CD8-positive, alpha-beta memory T cell (primary cell): ENCODE measurements around the gene ZMYND8. TPM values are rescaled to one million over a fixed set of nuclear protein-coding genes. Genes with fewer than 3 reads are reported as not detected.
"Not testable (repeated sequence)": the region's sequence is repeated elsewhere in the genome, so short reads cannot be mapped to it uniquely, and the experiment has no call there.

Experiments used
- CTCF ChIA-PET: fragments of 350-600 bp; sonication (Branson Sonifier 250); formaldehyde crosslinking; loops from one replicate; lab custom pipeline; 2021; ENCODE audit warnings: antibody characterized with exemption; lab: Charles Lee
- POLR2A ChIA-PET: fragments of 350-600 bp; sonication (Branson Sonifier 250); formaldehyde crosslinking; loops from one replicate; lab custom pipeline; 2021; ENCODE audit warnings: antibody characterized with exemption; lab: Charles Lee
- DNase-seq, 5 donors: peaks; one replicate each; pipeline versions ENCODE4 v3.0.0 to v3.0.0-alpha.2; 2020 to 2022; ENCODE audit warnings: mixed read lengths in 1 of 5
- H3K27ac ChIP-seq: one replicate; pipeline ENCODE4 v1.7.0; 2013; ENCODE audit warnings: low read depth, mild to moderate bottlenecking, low read length, moderate library complexity
- H3K27me3 ChIP-seq: 2 replicates; pipeline ENCODE4 v1.7.0; 2013; ENCODE audit warnings: low read length, mild to moderate bottlenecking; ENCODE audit not compliant: insufficient read depth, poor library complexity, severe bottlenecking
- H3K36me3 ChIP-seq: 2 replicates; pipeline ENCODE4 v1.7.0; 2013; ENCODE audit warnings: mild to moderate bottlenecking, low read length, moderate library complexity; ENCODE audit not compliant: insufficient read depth
- H3K4me1 ChIP-seq: 2 replicates; pipeline ENCODE4 v1.7.0; 2013; ENCODE audit warnings: mild to moderate bottlenecking, low read length, moderate library complexity; ENCODE audit not compliant: insufficient read depth
- H3K4me3 ChIP-seq: 2 replicates; pipeline ENCODE4 v1.7.0; 2013; ENCODE audit warnings: mild to moderate bottlenecking, low read length
- H3K9me3 ChIP-seq: 2 replicates; pipeline ENCODE4 v1.7.0; 2013; ENCODE audit warnings: mild to moderate bottlenecking, low read length
- H3K27ac Mint-ChIP-seq, 8 donors: one replicate each; pipeline ENCODE4 v1.8.0; 2020 to 2021; ENCODE audit warnings: mixed read lengths in 8 of 8, mild to moderate bottlenecking in 6 of 8, inconsistent platforms in 3 of 8, moderate library complexity in 3 of 8
- H3K27me3 Mint-ChIP-seq, 2 donors: one replicate each; pipeline ENCODE4 v1.8.0; 2020 to 2021; ENCODE audit warnings: mixed read lengths in 2 of 2, mild to moderate bottlenecking in 1 of 2, moderate library complexity in 1 of 2
- H3K36me3 Mint-ChIP-seq, 3 donors: one replicate each; pipeline ENCODE4 v1.8.0; 2020 to 2021; ENCODE audit warnings: mixed read lengths in 3 of 3, inconsistent platforms in 1 of 3, mild to moderate bottlenecking in 1 of 3
- H3K4me1 Mint-ChIP-seq, 3 donors: one replicate each; pipeline ENCODE4 v1.8.0; 2020 to 2021; ENCODE audit warnings: mixed read lengths in 3 of 3, inconsistent platforms in 1 of 3, mild to moderate bottlenecking in 1 of 3
- H3K4me3 Mint-ChIP-seq, 7 donors: one replicate each; pipeline ENCODE4 v1.8.0; 2020 to 2021; ENCODE audit warnings: mixed read lengths in 7 of 7, mild to moderate bottlenecking in 6 of 7, moderate library complexity in 4 of 7, inconsistent platforms in 2 of 7
- H3K9me3 Mint-ChIP-seq, 5 donors: one replicate each; pipeline ENCODE4 v1.8.0; 2020 to 2022; ENCODE audit warnings: mixed read lengths in 5 of 5, mild to moderate bottlenecking in 3 of 5, moderate library complexity in 2 of 5, inconsistent platforms in 1 of 5
- polyA plus RNA-seq: library from polyadenylated mRNA; unstranded; fragments of 300-500 nt; fragmentation: Illumina TruSeq; gene quantifications from one replicate; pipeline ENCODE4 v1.2.3, GENCODE V29; 2021
- total RNA-seq, 2 experiments: library from RNA; stranded (reverse); gene quantifications; one replicate each; pipeline ENCODE4 v1.2.3, GENCODE V29; 2021

ZMYND8 gene
- total and polyA plus RNA-seq, 3 experiments from 2014 or later = 20.9 to 30.7 (median 25.8) TPM

- Mint-ChIP-seq H3K27me3 (no peaks in the 10 kb centered on the region), H3K36me3 (peaks cover 0 to 85% (median 20%) of the 10 kb centered on the region in 3 donors), H3K9me3 (no peaks in the 10 kb centered on the region), H3K4me1 (peaks cover 25 to 34% (median 26%) of the 10 kb centered on the region in 3 donors), H3K4me3 (no peak overlapping the region), H3K27ac (peak overlapping the region in 1 of 8 donors; percentile 94)
- no peaks in the 10 kb centered on the region for H3K4me1 ChIP-seq
- H3K4me3 ChIP-seq = no peak overlapping the region
- peaks cover 49% of the 10 kb centered on the region for H3K36me3 ChIP-seq
- H3K27ac ChIP-seq = no peak overlapping the region
- DNase-seq = no peak
- H3K27me3 ChIP-seq = no peaks in the 10 kb centered on the region
- ChIA-PET POLR2A (no interaction called here), CTCF (interaction anchor here (2.7 kb wide), 1 partner anchor 121 kb away, joined by 15 read pairs; no protein-coding TSS in a partner anchor)
- H3K9me3 ChIP-seq = no peaks in the 10 kb centered on the region
These were observed 94.0 kb downstream of the ZMYND8 start for GRCh38 chr20:47262365-47263013.

GRCh38 chr20:47262008-47262364, 94.5 kb downstream of the ZMYND8 start:
- no peak overlapping the region for H3K27ac ChIP-seq

GRCh38 chr20:47261161-47261774, 95.2 kb downstream of the ZMYND8 start:
- not testable (repeated sequence) for H3K27ac ChIP-seq

More at GRCh38 chr20:47262008-47262364, 94.5 kb downstream of the ZMYND8 start:
- H3K27ac Mint-ChIP-seq = peak overlapping the region in 1 of 8 donors; percentile 94
- H3K27me3 Mint-ChIP-seq = no peaks in the 10 kb centered on the region
- no peak overlapping the region for H3K4me3 Mint-ChIP-seq
- no peaks in the 10 kb centered on the region for H3K9me3 ChIP-seq
- H3K27me3 ChIP-seq = no peaks in the 10 kb centered on the region
- CTCF ChIA-PET = interaction anchor here (2.7 kb wide), 1 partner anchor 122 kb away, joined by 15 read pairs; no protein-coding TSS in a partner anchor
- H3K4me1 Mint-ChIP-seq = peaks cover 25 to 31% (median 29%) of the 10 kb centered on the region in 3 donors
- no peak for DNase-seq
- POLR2A ChIA-PET = no interaction called here
- H3K36me3 ChIP-seq = peaks cover 47% of the 10 kb centered on the region
- no peak overlapping the region for H3K4me3 ChIP-seq
- H3K36me3 Mint-ChIP-seq = peaks cover 0 to 83% (median 22%) of the 10 kb centered on the region in 3 donors
- no peaks in the 10 kb centered on the region for H3K4me1 ChIP-seq
- H3K9me3 Mint-ChIP-seq = no peaks in the 10 kb centered on the region

GRCh38 chr20:47260540-47261126, 95.9 kb downstream of the ZMYND8 start:
- H3K4me1 ChIP-seq, H3K9me3 Mint-ChIP-seq, H3K4me3 Mint-ChIP-seq, H3K27me3 ChIP-seq, H3K4me3 ChIP-seq, H3K27me3 Mint-ChIP-seq, H3K9me3 ChIP-seq, CTCF ChIA-PET, H3K27ac ChIP-seq, POLR2A ChIA-PET, DNase-seq: not testable (repeated sequence)
- H3K36me3 ChIP-seq = peaks cover 45% of the 10 kb centered on the region
- peaks cover 19 to 24% (median 21%) of the 10 kb centered on the region in 3 donors for H3K4me1 Mint-ChIP-seq
- H3K27ac Mint-ChIP-seq = peak overlapping the region in 5 of 8 donors; percentile 13 to 84 (median 68)
- H3K36me3 Mint-ChIP-seq = peaks cover 0 to 77% (median 16%) of the 10 kb centered on the region in 3 donors

More at GRCh38 chr20:47261161-47261774, 95.2 kb downstream of the ZMYND8 start:
- H3K4me1 ChIP-seq, H3K9me3 Mint-ChIP-seq, DNase-seq, H3K4me3 Mint-ChIP-seq, H3K4me3 ChIP-seq, CTCF ChIA-PET, POLR2A ChIA-PET, H3K27me3 Mint-ChIP-seq, H3K27me3 ChIP-seq, H3K9me3 ChIP-seq: not testable (repeated sequence)
- peaks cover 45% of the 10 kb centered on the region for H3K36me3 ChIP-seq
- Mint-ChIP-seq H3K4me1 (peaks cover 20 to 24% (median 24%) of the 10 kb centered on the region in 3 donors), H3K36me3 (peaks cover 0 to 81% (median 16%) of the 10 kb centered on the region in 3 donors), H3K27ac (peak overlapping the region in 3 of 8 donors; percentile 15 to 89 (median 27))

- no peaks in the 10 kb centered on the region for H3K27me3 ChIP-seq
- Mint-ChIP-seq H3K27me3 (no peaks in the 10 kb centered on the region), H3K4me1 (peaks cover 19 to 24% (median 21%) of the 10 kb centered on the region in 3 donors), H3K9me3 (no peaks in the 10 kb centered on the region), H3K36me3 (peaks cover 0 to 81% (median 16%) of the 10 kb centered on the region in 3 donors), H3K4me3 (no peak overlapping the region), H3K27ac (peak overlapping the region in 7 of 8 donors; percentile 29 to 88 (median 76))
- no peak for DNase-seq
- no peak overlapping the region for H3K4me3 ChIP-seq
- ChIA-PET POLR2A (no interaction called here), CTCF (interaction anchor here (0.7 to 0.9 kb wide), 2 partner anchors 12 to 13 kb away, joined by 3 to 4 read pairs; no protein-coding TSS in a partner anchor)
- H3K36me3 ChIP-seq = peaks cover 52% of the 10 kb centered on the region
- H3K27ac ChIP-seq = no peak overlapping the region
- H3K4me1 ChIP-seq = no peaks in the 10 kb centered on the region
- H3K9me3 ChIP-seq = no peaks in the 10 kb centered on the region
These were observed 97.5 kb downstream of the ZMYND8 start for GRCh38 chr20:47258745-47259695.

GRCh38 chr20:47257771-47258170, 98.7 kb downstream of the ZMYND8 start:
- no peak overlapping the region for H3K4me3 Mint-ChIP-seq
- no peaks in the 10 kb centered on the region for H3K27me3 Mint-ChIP-seq
- H3K4me1 Mint-ChIP-seq = peaks cover 19 to 24% (median 21%) of the 10 kb centered on the region in 3 donors
- H3K9me3 Mint-ChIP-seq = no peaks in the 10 kb centered on the region
- Histone ChIP-seq H3K27ac (no peak overlapping the region), H3K4me1 (no peaks in the 10 kb centered on the region), H3K4me3 (no peak overlapping the region), H3K27me3 (no peaks in the 10 kb centered on the region), H3K36me3 (peaks cover 47% of the 10 kb centered on the region), H3K9me3 (no peaks in the 10 kb centered on the region)
- POLR2A ChIA-PET = no interaction called here
- H3K27ac Mint-ChIP-seq = peak overlapping the region in 3 of 8 donors; percentile 48 to 72 (median 69)
- DNase-seq = no peak
- CTCF ChIA-PET = interaction anchor here (1.1 kb wide), 1 partner anchor 126 kb away, joined by 4 read pairs; no protein-coding TSS in a partner anchor
- H3K36me3 Mint-ChIP-seq = peaks cover 0 to 81% (median 16%) of the 10 kb centered on the region in 3 donors

GRCh38 chr20:47257256-47257655, 99.2 kb downstream of the ZMYND8 start:
- POLR2A ChIA-PET = no interaction called here
- CTCF ChIA-PET = interaction anchor here (1.1 kb wide), 1 partner anchor 127 kb away, joined by 4 read pairs; no protein-coding TSS in a partner anchor
- no peaks in the 10 kb centered on the region for H3K4me1 ChIP-seq

More at GRCh38 chr20:47257256-47257655, 99.2 kb downstream of the ZMYND8 start:
- no peaks in the 10 kb centered on the region for H3K27me3 ChIP-seq
- no peaks in the 10 kb centered on the region for H3K9me3 Mint-ChIP-seq
- no peak overlapping the region for H3K27ac ChIP-seq
- peak overlapping the region in 2 of 8 donors; percentile 3 to 55 for H3K27ac Mint-ChIP-seq
- no peak overlapping the region for H3K4me3 ChIP-seq
- H3K4me1 Mint-ChIP-seq = peaks cover 19 to 24% (median 20%) of the 10 kb centered on the region in 3 donors
- no peaks in the 10 kb centered on the region for H3K27me3 Mint-ChIP-seq
- peaks cover 42% of the 10 kb centered on the region for H3K36me3 ChIP-seq
- no peak for DNase-seq
- H3K36me3 Mint-ChIP-seq = peaks cover 0 to 81% (median 16%) of the 10 kb centered on the region in 3 donors
- no peaks in the 10 kb centered on the region for H3K9me3 ChIP-seq
- no peak overlapping the region for H3K4me3 Mint-ChIP-seq
